Stimulated activated CD4-positive, alpha-beta T cell treated with anti-CD3 and anti-CD28 coated beads, Interleukin-15, amount 100 ng/mL, for 1 hour (primary cell): ENCODE measurements around the gene NAP1L5.

Experiments used
- DNase-seq, 2 donors: peaks; one replicate each; pipeline ENCODE4 v3.0.0-alpha.2; 2020; ENCODE audit warnings: low read depth in 1 of 2, low spot score in 1 of 2

Gene NAP1L5

GRCh38 chr4:88697588-88698329 lies at the start of gene NAP1L5:
NAP1L5 (minus strand) TSS chr4:88697829; CDS start chr4:88697754, 75 bp downstream.
- DNase-seq, result peak; percentile 22 to 34

- DNase-seq, result no peak
Measured at GRCh38 chr4:88747351-88747750, 49.7 kb upstream of the NAP1L5 start.

- no peak for DNase-seq
Measured at GRCh38 chr4:88746206-88746605, 48.6 kb upstream of the NAP1L5 start.

- no peak for DNase-seq
Measured at GRCh38 chr4:88745581-88746163, 48.0 kb upstream of the NAP1L5 start.

- DNase-seq, result no peak
Measured at GRCh38 chr4:88745175-88745574, 47.5 kb upstream of the NAP1L5 start.

- DNase-seq, result no peak
Measured at GRCh38 chr4:88744609-88745008, 47.0 kb upstream of the NAP1L5 start.

- no peak for DNase-seq
Measured at GRCh38 chr4:88743696-88744095, 46.1 kb upstream of the NAP1L5 start.

GRCh38 chr4:88742561-88742960 lies 44.9 kb upstream of the NAP1L5 start:
- DNase-seq, result no peak

- DNase-seq, result no peak
Measured at GRCh38 chr4:88738180-88738579, 40.6 kb upstream of the NAP1L5 start.

GRCh38 chr4:88737307-88737941 lies 39.8 kb upstream of the NAP1L5 start:
- DNase-seq, result no peak

- no peak for DNase-seq
Measured at GRCh38 chr4:88736264-88736663, 38.6 kb upstream of the NAP1L5 start.

- DNase-seq, result no peak
Measured at GRCh38 chr4:88735564-88735963, 37.9 kb upstream of the NAP1L5 start.

- DNase-seq, result no peak
Measured at GRCh38 chr4:88734403-88734949, 36.8 kb upstream of the NAP1L5 start.

GRCh38 chr4:88732714-88733368 lies 35.2 kb upstream of the NAP1L5 start:
- DNase-seq, result no peak

- DNase-seq, result no peak
Measured at GRCh38 chr4:88731381-88731780, 33.8 kb upstream of the NAP1L5 start.

GRCh38 chr4:88730811-88731210 lies 33.2 kb upstream of the NAP1L5 start:
- no peak for DNase-seq

GRCh38 chr4:88729146-88729760 lies 31.6 kb upstream of the NAP1L5 start:
- no peak for DNase-seq

GRCh38 chr4:88728146-88728545 lies 30.5 kb upstream of the NAP1L5 start:
- no peak for DNase-seq

- no peak for DNase-seq
Measured at GRCh38 chr4:88725986-88726385, 28.4 kb upstream of the NAP1L5 start.

- no peak for DNase-seq
Measured at GRCh38 chr4:88725143-88725542, 27.5 kb upstream of the NAP1L5 start.

GRCh38 chr4:88724406-88724805 lies 26.8 kb upstream of the NAP1L5 start:
- no peak for DNase-seq
